Measurements from ENCODE around the gene CCDC200. TPM values are rescaled to one million over a fixed set of nuclear protein-coding genes. Genes with fewer than 3 reads are reported as not detected.

Gene CCDC200
- total and polyA plus RNA-seq, 2 donors (not counting 1 experiment from before 2014, with no cell fraction given) = not detected

GRCh38 chr17:43213545-43213944, 14.9 kb downstream of the CCDC200 start:
- H3K9ac ChIP-seq (ENCODE audit: insufficient read depth, low read length) = no peak overlapping the region
- H3K4me2 ChIP-seq (ENCODE audit: extremely low read depth, insufficient read depth, low read length) = no peak overlapping the region

GRCh38 chr17:43212641-43213490, 15.6 kb downstream of the CCDC200 start:
- Histone ChIP-seq H3K4me1 (ENCODE audit: control insufficient read depth, extremely low read depth, insufficient read depth, low read length) (peaks cover 6% of the 10 kb centered on the region), H3K9ac (ENCODE audit: insufficient read depth, low read length) (peak overlapping the region; percentile 58), H3K27ac (ENCODE audit: insufficient read depth, low read length) (peak overlapping the region; percentile 60), H3K4me2 (ENCODE audit: extremely low read depth, insufficient read depth, low read length) (peak overlapping the region; percentile 88), H3K79me2 (ENCODE audit: control insufficient read depth, insufficient read depth, low read length) (no peaks in the 10 kb centered on the region), H2AFZ (ENCODE audit: low read length) (no peak overlapping the region), H3K9me3 (ENCODE audit: control insufficient read depth, insufficient read depth, low read depth, low read length) (no peaks in the 10 kb centered on the region), H3K36me3 (ENCODE audit: control insufficient read depth, insufficient read depth, low read length) (peaks cover 16% of the 10 kb centered on the region), H3K4me3 (replicated peaks in 1 of 4; ENCODE audit: control extremely low read depth in 1 of 4, insufficient read depth in 1 of 4, low read depth in 3 of 4, low read length in 4 of 4) (peak overlapping the region; percentile 58 to 78 (median 66)), H3K27me3 (ENCODE audit: control insufficient read depth, insufficient read depth, low read length) (no peaks in the 10 kb centered on the region), H4K20me1 (ENCODE audit: control insufficient read depth, extremely low read depth, insufficient read depth, low read length) (no peaks in the 10 kb centered on the region)
- peak in 1 of 2 donors; percentile 4 for DNase-seq (ENCODE audit: low read depth in 2 of 2)
- TF ChIP-seq CTCF (conservative IDR thresholded peaks at IDR 0.05 in 1 of 2, IDR thresholded peaks at IDR 0.05 in 1 of 2; ENCODE audit: low read depth in 1 of 2, low read length in 2 of 2) = no peak
- TF ChIP-seq EZH2 (IDR thresholded peaks at IDR 0.05; ENCODE audit: low read length, missing control alignments) = no peak

More at GRCh38 chr17:43213545-43213944, 14.9 kb downstream of the CCDC200 start:
- no peaks in the 10 kb centered on the region for H3K27me3 ChIP-seq (ENCODE audit: control insufficient read depth, insufficient read depth, low read length)
- H3K79me2 ChIP-seq (ENCODE audit: control insufficient read depth, insufficient read depth, low read length) = no peaks in the 10 kb centered on the region
- peaks cover 6% of the 10 kb centered on the region for H3K4me1 ChIP-seq (ENCODE audit: control insufficient read depth, extremely low read depth, insufficient read depth, low read length)
- no peak overlapping the region for H2AFZ ChIP-seq (ENCODE audit: low read length)
- no peak overlapping the region for H3K4me3 ChIP-seq (replicated peaks in 1 of 4; ENCODE audit: control extremely low read depth in 1 of 4, insufficient read depth in 1 of 4, low read depth in 3 of 4, low read length in 4 of 4)
- H3K9me3 ChIP-seq (ENCODE audit: control insufficient read depth, insufficient read depth, low read depth, low read length) = no peaks in the 10 kb centered on the region
- no peak for DNase-seq (ENCODE audit: low read depth in 2 of 2)
- TF ChIP-seq EZH2 (IDR thresholded peaks at IDR 0.05; ENCODE audit: low read length, missing control alignments) (no peak), CTCF (conservative IDR thresholded peaks at IDR 0.05 in 1 of 2, IDR thresholded peaks at IDR 0.05 in 1 of 2; ENCODE audit: low read depth in 1 of 2, low read length in 2 of 2) (no peak)
- H3K36me3 ChIP-seq (ENCODE audit: control insufficient read depth, insufficient read depth, low read length) = peaks cover 14% of the 10 kb centered on the region
- no peaks in the 10 kb centered on the region for H4K20me1 ChIP-seq (ENCODE audit: control insufficient read depth, extremely low read depth, insufficient read depth, low read length)
- no peak overlapping the region for H3K27ac ChIP-seq (ENCODE audit: insufficient read depth, low read length)

GRCh38 chr17:43211480-43212402, 16.7 kb downstream of the CCDC200 start, which contains the start of gene TMEM106A:
Gene TMEM106A, plus strand, starts transcription at chr17:43211875. Its CDS starts 1,167 bp downstream, at chr17:43213042.
- Histone ChIP-seq H3K27me3 (ENCODE audit: control insufficient read depth, insufficient read depth, low read length) (no peaks in the 10 kb centered on the region), H3K79me2 (ENCODE audit: control insufficient read depth, insufficient read depth, low read length) (no peaks in the 10 kb centered on the region), H3K4me1 (ENCODE audit: control insufficient read depth, extremely low read depth, insufficient read depth, low read length) (peaks cover 6% of the 10 kb centered on the region), H3K4me3 (replicated peaks in 1 of 4; ENCODE audit: control extremely low read depth in 1 of 4, insufficient read depth in 1 of 4, low read depth in 3 of 4, low read length in 4 of 4) (peak within 1 kb of the TSS; percentile 58 to 78 (median 66)), H3K27ac (ENCODE audit: insufficient read depth, low read length) (peak within 1 kb of the TSS; percentile 64), H3K4me2 (ENCODE audit: extremely low read depth, insufficient read depth, low read length) (peak within 1 kb of the TSS; percentile 88), H4K20me1 (ENCODE audit: control insufficient read depth, extremely low read depth, insufficient read depth, low read length) (no peaks in the 10 kb centered on the region), H3K36me3 (ENCODE audit: control insufficient read depth, insufficient read depth, low read length) (peaks cover 11% of the 10 kb centered on the region), H2AFZ (ENCODE audit: low read length) (peak within 1 kb of the TSS; percentile 58), H3K9ac (ENCODE audit: insufficient read depth, low read length) (peak within 1 kb of the TSS; percentile 58), H3K9me3 (ENCODE audit: control insufficient read depth, insufficient read depth, low read depth, low read length) (no peaks in the 10 kb centered on the region)
- peak; percentile 84 to 86 for DNase-seq (ENCODE audit: low read depth in 2 of 2)
- peak; percentile 31 to 42 for TF ChIP-seq CTCF (conservative IDR thresholded peaks at IDR 0.05 in 1 of 2, IDR thresholded peaks at IDR 0.05 in 1 of 2; ENCODE audit: low read depth in 1 of 2, low read length in 2 of 2)
- TF ChIP-seq EZH2 (IDR thresholded peaks at IDR 0.05; ENCODE audit: low read length, missing control alignments) = no peak
